ENCODE data around the gene UBFD1.

- TF ChIP-seq KDM1A (IDR thresholded peaks at IDR 0.05; ENCODE audit: borderline replicate concordance) (no peak), RUNX3 (IDR thresholded peaks at IDR 0.05; ENCODE audit: low read length) (no peak), SIN3A (IDR thresholded peaks at IDR 0.05; ENCODE audit: low read depth, low read length) (no peak), POLR2AphosphoS5 (IDR thresholded peaks at IDR 0.05; ENCODE audit: low read length) (no peak), NBN (IDR thresholded peaks at IDR 0.05) (no peak)
These were observed 58.3 kb downstream of the UBFD1 start for GRCh38 chr16:23615805-23616204.
